Astrocyte (in vitro differentiated cells and primary cell): ENCODE results near the gene FOS. TPM values are rescaled to one million over a fixed set of nuclear protein-coding genes. Genes with fewer than 3 reads are reported as not detected.

Experiments
- DNase-seq: peaks from one replicate; pipeline ENCODE4 v3.0.0-alpha.2; 2010; ENCODE audit warnings: low read depth
- FAIRE-seq: peaks from 2 replicates; lab custom pipeline; 2011; peaks lifted over from hg19 to GRCh38; lab: Jason Lieb, UNC
- H2AFZ ChIP-seq: 2 replicates; pipeline ENCODE4 v1.6.0; 2012; ENCODE audit warnings: low read depth, low read length, inconsistent platforms
- H3K27ac ChIP-seq: 2 replicates; pipeline ENCODE4 v1.5.1; 2011; ENCODE audit warnings: low read depth, low read length, inconsistent platforms
- H3K27me3 ChIP-seq: 2 replicates; pipeline ENCODE4 v1.6.0; 2011; ENCODE audit warnings: low read length, inconsistent platforms; ENCODE audit not compliant: insufficient read depth
- H3K36me3 ChIP-seq: 2 replicates; pipeline ENCODE4 v1.5.1; 2011; ENCODE audit warnings: low read length, inconsistent platforms; ENCODE audit not compliant: insufficient read depth
- H3K4me1 ChIP-seq: 2 replicates; pipeline ENCODE4 v1.5.1; 2011; ENCODE audit warnings: low read length, inconsistent platforms; ENCODE audit not compliant: insufficient read depth
- H3K4me2 ChIP-seq: 2 replicates; pipeline ENCODE4 v1.6.0; 2012; ENCODE audit warnings: low read length, inconsistent platforms
- H3K4me3 ChIP-seq: 2 replicates; pipeline ENCODE4 v1.5.1; 2011; ENCODE audit warnings: low read depth, mild to moderate bottlenecking, low read length, inconsistent platforms; ENCODE audit not compliant: insufficient read depth
- H3K79me2 ChIP-seq: 2 replicates; pipeline ENCODE4 v1.6.0; 2012; ENCODE audit warnings: mild to moderate bottlenecking, low read length, inconsistent platforms; ENCODE audit not compliant: insufficient read depth
- H3K9ac ChIP-seq: 2 replicates; pipeline ENCODE4 v1.6.0; 2012; ENCODE audit warnings: mild to moderate bottlenecking, low read length, inconsistent platforms
- H3K9me3 ChIP-seq: 2 replicates; pipeline ENCODE4 v1.5.1; 2012; ENCODE audit warnings: low read depth, mild to moderate bottlenecking, low read length, inconsistent platforms; ENCODE audit not compliant: insufficient read depth
- H4K20me1 ChIP-seq: 2 replicates; pipeline ENCODE4 v1.6.0; 2012; ENCODE audit warnings: low read length, inconsistent platforms; ENCODE audit not compliant: insufficient read depth
- H3K27ac Mint-ChIP-seq: one replicate; pipeline ENCODE4 v1.8.0; 2021; ENCODE audit warnings: mild to moderate bottlenecking, mixed read lengths; ENCODE audit not compliant: unreplicated experiment
- H3K27me3 Mint-ChIP-seq: one replicate; pipeline ENCODE4 v1.8.0; 2021; ENCODE audit warnings: low read depth, mixed read lengths; ENCODE audit not compliant: unreplicated experiment
- H3K36me3 Mint-ChIP-seq: one replicate; pipeline ENCODE4 v1.8.0; 2021; ENCODE audit warnings: low read depth, mixed read lengths; ENCODE audit not compliant: unreplicated experiment
- H3K4me1 Mint-ChIP-seq: one replicate; pipeline ENCODE4 v1.8.0; 2021; ENCODE audit warnings: low read depth, mixed read lengths; ENCODE audit not compliant: unreplicated experiment
- H3K4me3 Mint-ChIP-seq: one replicate; pipeline ENCODE4 v1.8.0; 2021; ENCODE audit warnings: mild to moderate bottlenecking, moderate library complexity, mixed read lengths; ENCODE audit not compliant: unreplicated experiment
- H3K9me3 Mint-ChIP-seq: one replicate; pipeline ENCODE4 v1.8.0; 2021; ENCODE audit warnings: mild to moderate bottlenecking, mixed read lengths; ENCODE audit not compliant: unreplicated experiment
- CTCF ChIP-seq: IDR thresholded peaks from 2 replicates; pipeline ENCODE4 v1.5.1; 2011; ENCODE audit warnings: low read depth, mild to moderate bottlenecking, inconsistent platforms, low read length, moderate library complexity; ENCODE audit not compliant: insufficient read depth
- EZH2 ChIP-seq: IDR thresholded peaks from 2 replicates; pipeline ENCODE4 v1.6.1; 2012; ENCODE audit warnings: mild to moderate bottlenecking, low read length, inconsistent platforms; ENCODE audit not compliant: insufficient read depth
- total RNA-seq: library from RNA; stranded (reverse); gene quantifications from 2 replicates; pipeline ENCODE4 v1.2.1, GENCODE V29; 2021

FOS gene
- total RNA-seq, 1 donor from 2014 or later: 57.7 TPM

- peak; percentile 80 for DNase-seq
- H4K20me1 ChIP-seq: peaks cover 31% of the 10 kb centered on the region
- peaks cover 24% of the 10 kb centered on the region for H3K79me2 ChIP-seq
- Mint-ChIP-seq H3K4me3 (peak overlapping the region; percentile 90), H3K27ac (peak overlapping the region; percentile 100), H3K36me3 (peaks cover 12% of the 10 kb centered on the region), H3K9me3 (no peaks in the 10 kb centered on the region), H3K4me1 (peaks cover 17% of the 10 kb centered on the region), H3K27me3 (no peaks in the 10 kb centered on the region)
- H3K27ac ChIP-seq: peak overlapping the region; percentile 99
- H3K27me3 ChIP-seq: no peaks in the 10 kb centered on the region
- peak overlapping the region; percentile 79 for H2AFZ ChIP-seq
- H3K4me1 ChIP-seq: peaks cover 32% of the 10 kb centered on the region
- H3K9ac ChIP-seq: peak overlapping the region; percentile 96
- no peaks in the 10 kb centered on the region for H3K9me3 ChIP-seq
- H3K36me3 ChIP-seq: peaks cover 14% of the 10 kb centered on the region
- no peak for TF ChIP-seq CTCF
- no peak for TF ChIP-seq EZH2
- H3K4me2 ChIP-seq: peak overlapping the region; percentile 98
- no peak for FAIRE-seq
- H3K4me3 ChIP-seq: peak overlapping the region; percentile 80
These were observed 1.4 kb upstream of the FOS start for GRCh38 chr14:75277008-75277814.

GRCh38 chr14:75277815-75278421 is 710 bp upstream of the FOS start:
- FAIRE-seq (no peak), DNase-seq (no peak)
- Histone ChIP-seq H4K20me1 (peaks cover 31% of the 10 kb centered on the region), H3K4me1 (peaks cover 32% of the 10 kb centered on the region), H3K4me3 (peak overlapping the region; percentile 80), H3K9ac (peak overlapping the region; percentile 96), H3K27me3 (no peaks in the 10 kb centered on the region), H3K79me2 (peaks cover 24% of the 10 kb centered on the region), H3K36me3 (peaks cover 16% of the 10 kb centered on the region), H3K27ac (peak overlapping the region; percentile 99), H3K9me3 (no peaks in the 10 kb centered on the region), H3K4me2 (peak overlapping the region; percentile 98), H2AFZ (peak overlapping the region; percentile 79)
- TF ChIP-seq CTCF: no peak
- TF ChIP-seq EZH2: no peak
- H3K27me3 Mint-ChIP-seq: no peaks in the 10 kb centered on the region
- peak overlapping the region; percentile 90 for H3K4me3 Mint-ChIP-seq
- no peaks in the 10 kb centered on the region for H3K9me3 Mint-ChIP-seq
- H3K4me1 Mint-ChIP-seq: peaks cover 17% of the 10 kb centered on the region
- H3K27ac Mint-ChIP-seq: peak overlapping the region; percentile 100
- peaks cover 12% of the 10 kb centered on the region for H3K36me3 Mint-ChIP-seq
